ENCODE data around the gene KRT79.
"Not testable (repeated sequence)": the region's sequence is repeated elsewhere in the genome, so short reads cannot be mapped to it uniquely, and the experiment has no call there.

Gene KRT79

GRCh38 chr12:52862023-52862422, 27.9 kb upstream of the KRT79 start:
- Mint-ChIP-seq H3K9me3 (no peaks in the 10 kb centered on the region), H3K27me3 (ENCODE audit: low read depth) (peaks cover 10% of the 10 kb centered on the region), H3K4me1 (peaks cover 5% of the 10 kb centered on the region), H3K36me3 (ENCODE audit: low read depth) (no peaks in the 10 kb centered on the region), H3K4me3 (no peak overlapping the region), H3K27ac (no peak overlapping the region)
- TF ChIP-seq CTCF (IDR thresholded peaks at IDR 0.05; ENCODE audit: unreplicated experiment in 3 of 3), result no peak

- TF ChIP-seq CTCF (IDR thresholded peaks at IDR 0.05; ENCODE audit: unreplicated experiment in 3 of 3), result no peak
- Mint-ChIP-seq H3K27ac (no peak overlapping the region), H3K27me3 (ENCODE audit: low read depth) (peaks cover 10% of the 10 kb centered on the region), H3K4me1 (peaks cover 5% of the 10 kb centered on the region), H3K36me3 (ENCODE audit: low read depth) (no peaks in the 10 kb centered on the region), H3K4me3 (no peak overlapping the region), H3K9me3 (no peaks in the 10 kb centered on the region)
Measured at GRCh38 chr12:52861511-52861910, 27.4 kb upstream of the KRT79 start.

GRCh38 chr12:52860102-52860823, 26.2 kb upstream of the KRT79 start:
- peaks cover 3% of the 10 kb centered on the region for H3K4me1 Mint-ChIP-seq
- peaks cover 15% of the 10 kb centered on the region for H3K27me3 Mint-ChIP-seq (ENCODE audit: low read depth)
- H3K36me3 Mint-ChIP-seq (ENCODE audit: low read depth), result no peaks in the 10 kb centered on the region
- TF ChIP-seq CTCF (IDR thresholded peaks at IDR 0.05; ENCODE audit: unreplicated experiment in 3 of 3), result no peak
- H3K4me3 Mint-ChIP-seq, result no peak overlapping the region
- H3K27ac Mint-ChIP-seq, result no peak overlapping the region
- no peaks in the 10 kb centered on the region for H3K9me3 Mint-ChIP-seq

- Mint-ChIP-seq H3K4me1 (no peaks in the 10 kb centered on the region), H3K9me3 (no peaks in the 10 kb centered on the region), H3K27me3 (ENCODE audit: low read depth) (peaks cover 35% of the 10 kb centered on the region), H3K4me3 (no peak overlapping the region), H3K36me3 (ENCODE audit: low read depth) (no peaks in the 10 kb centered on the region), H3K27ac (no peak overlapping the region)
- no peak for TF ChIP-seq CTCF (IDR thresholded peaks at IDR 0.05; ENCODE audit: unreplicated experiment in 3 of 3)
Measured at GRCh38 chr12:52857500-52857899, 23.4 kb upstream of the KRT79 start.

- Mint-ChIP-seq H3K4me1 (no peaks in the 10 kb centered on the region), H3K27ac (no peak overlapping the region), H3K4me3 (no peak overlapping the region), H3K9me3 (no peaks in the 10 kb centered on the region), H3K27me3 (ENCODE audit: low read depth) (peaks cover 42% of the 10 kb centered on the region), H3K36me3 (ENCODE audit: low read depth) (no peaks in the 10 kb centered on the region)
- no peak for TF ChIP-seq CTCF (IDR thresholded peaks at IDR 0.05; ENCODE audit: unreplicated experiment in 3 of 3)
Measured at GRCh38 chr12:52856787-52857186, 22.7 kb upstream of the KRT79 start.

- H3K27ac Mint-ChIP-seq; H3K4me3 Mint-ChIP-seq; H3K36me3 Mint-ChIP-seq (ENCODE audit: low read depth); H3K4me1 Mint-ChIP-seq; H3K9me3 Mint-ChIP-seq: not testable (repeated sequence)
- peaks cover 45% of the 10 kb centered on the region for H3K27me3 Mint-ChIP-seq (ENCODE audit: low read depth)
Measured at GRCh38 chr12:52856077-52856476, 22.0 kb upstream of the KRT79 start.

Measured in nephron (organoid).